ENCODE data around the gene ATP8A2. TPM values are rescaled to one million over a fixed set of nuclear protein-coding genes. Genes with fewer than 3 reads are reported as not detected.

The ATP8A2 gene
- total and polyA plus RNA-seq, 9 of the 15 experiments (the other 6 are each of a cell fraction or from before 2014, with no cell fraction given) = under 0.01 to 0.33 (median 0.06) TPM; not detected in 4

GRCh38 chr13:25879466-25879865 lies 507.7 kb downstream of the ATP8A2 start:
- Histone ChIP-seq H3K79me2 (ENCODE audit: control insufficient read depth, insufficient read depth, low read length) (no peaks in the 10 kb centered on the region), H4K20me1 (replicated peaks; ENCODE audit: control insufficient read depth, insufficient read depth, low read length) (no peaks in the 10 kb centered on the region), H3K36me3 (ENCODE audit: control insufficient read depth, insufficient read depth, low read length) (no peaks in the 10 kb centered on the region), H3K9ac (ENCODE audit: insufficient read depth in 1 of 2, low read depth in 2 of 2, low read length in 2 of 2) (no peak overlapping the region), H3K27ac (ENCODE audit: extremely low read depth, low read depth, low read length) (no peak overlapping the region), H2AFZ (ENCODE audit: low read depth, low read length) (no peak overlapping the region), H3K9me1 (ENCODE audit: control insufficient read depth, insufficient read depth, low read length) (no peaks in the 10 kb centered on the region), H3K27me3 (ENCODE audit: control insufficient read depth in 2 of 2, insufficient read depth in 2 of 2, low read length in 2 of 2) (peaks cover 0 to 5% of the 10 kb centered on the region in 2 experiments; a peak in 1 of 5 replicates), H3K4me3 (no peak overlapping the region), H3K4me1 (replicated peaks in 1 of 2; ENCODE audit: control insufficient read depth in 2 of 2, insufficient read depth in 2 of 2, low read length in 2 of 2) (no peaks in the 10 kb centered on the region), H3K9me3 (replicated peaks; ENCODE audit: control insufficient read depth, insufficient read depth, low read depth, low read length) (no peaks in the 10 kb centered on the region), H3K4me2 (ENCODE audit: insufficient read depth, low read length) (no peak overlapping the region)
- CTCF ChIA-PET (ENCODE audit: low intra/inter-chr PET ratio) = no interaction called here
- TF ChIP-seq ETV6 (IDR thresholded peaks at IDR 0.05; ENCODE audit: borderline replicate concordance in 1 of 2, low read depth in 2 of 2, low read length in 1 of 2) (no peak), ETV6 (CRISPR knock-in tag; IDR thresholded peaks at IDR 0.05; ENCODE audit: borderline replicate concordance) (no peak), ZNF695 (CRISPR knock-in tag; IDR thresholded peaks at IDR 0.05) (no peak), NCOR1 (IDR thresholded peaks at IDR 0.05) (no peak), HMG20B (CRISPR knock-in tag; IDR thresholded peaks at IDR 0.05) (no peak), FOXJ2 (tag; IDR thresholded peaks at IDR 0.05) (no peak), BRF1 (IDR thresholded peaks at IDR 0.05; ENCODE audit: borderline replicate concordance, extremely low read depth, insufficient read length) (no peak)
- TF ChIP-seq, protein P1, sequence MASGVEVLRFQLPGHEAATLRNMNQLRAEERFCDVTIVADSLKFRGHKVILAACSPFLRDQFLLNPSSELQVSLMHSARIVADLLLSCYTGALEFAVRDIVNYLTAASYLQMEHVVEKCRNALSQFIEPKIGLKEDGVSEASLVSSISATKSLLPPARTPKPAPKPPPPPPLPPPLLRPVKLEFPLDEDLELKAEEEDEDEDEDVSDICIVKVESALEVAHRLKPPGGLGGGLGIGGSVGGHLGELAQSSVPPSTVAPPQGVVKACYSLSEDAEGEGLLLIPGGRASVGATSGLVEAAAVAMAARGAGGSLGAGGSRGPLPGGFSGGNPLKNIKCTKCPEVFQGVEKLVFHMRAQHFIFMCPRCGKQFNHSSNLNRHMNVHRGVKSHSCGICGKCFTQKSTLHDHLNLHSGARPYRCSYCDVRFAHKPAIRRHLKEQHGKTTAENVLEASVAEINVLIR (CRISPR knock-in tag; IDR thresholded peaks at IDR 0.05) = no peak
- ATAC-seq (no peak), FAIRE-seq (no peak), DNase-seq (ENCODE audit: extremely low read depth in 1 of 4, low spot score in 3 of 4) (no peak)
- no TSS peak for BruUV-seq (replicated peaks)
- 0% methylated on average over 5 of the region's 5 CpGs for WGBS (ENCODE audit: insufficient coverage, low coverage, missing lambda C conversion rate)
- in situ Hi-C loops (cut with MboI) (no loop called here), intact Hi-C loops (cut with micrococcal nuclease) (no loop called here)
- POLR2A ChIA-PET = no interaction called here

All from K562 (cell line).